GM21423 (cell line): ENCODE measurements around the gene PRDM10.
"Not testable (repeated sequence)": the region's sequence is repeated elsewhere in the genome, so short reads cannot be mapped to it uniquely, and the experiment has no call there.

ENCODE experiments used
- ATAC-seq: cut with Tn5 transposase; IDR thresholded peaks from one replicate; pipeline ENCODE4 v1.9.1; 2021; ENCODE audit warnings: mild to moderate bottlenecking, moderate library complexity; ENCODE audit not compliant: unreplicated experiment

Gene PRDM10

DNA sequence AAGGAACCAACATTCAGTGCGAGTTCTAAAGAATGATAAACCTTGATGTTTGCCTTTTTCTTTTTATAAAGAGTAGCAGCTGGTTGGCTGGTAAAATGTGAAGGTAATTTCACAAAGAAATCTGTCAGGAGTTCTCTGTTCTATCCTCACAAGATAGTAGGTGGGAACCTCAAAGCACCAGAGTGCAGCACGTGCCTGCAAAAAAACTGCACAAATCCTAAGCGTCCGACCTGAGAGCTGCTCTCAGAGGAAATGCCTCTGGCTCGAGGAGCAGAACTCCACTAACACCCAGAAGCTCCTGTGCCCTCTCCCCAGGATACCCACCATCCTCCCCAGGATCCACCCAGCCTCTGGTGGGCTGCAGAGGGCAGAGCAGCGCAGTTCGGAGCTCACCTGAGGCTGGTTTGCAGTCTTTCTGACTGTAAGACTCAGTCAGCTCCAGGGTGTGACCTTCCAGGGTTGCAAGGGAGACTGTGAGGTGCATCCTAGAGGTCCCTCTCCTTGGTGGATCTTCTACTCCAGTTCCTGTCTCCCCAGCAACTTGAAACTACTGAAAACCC is 23.5 kb downstream of the PRDM10 start:
- ATAC-seq, result no peak

DNA sequence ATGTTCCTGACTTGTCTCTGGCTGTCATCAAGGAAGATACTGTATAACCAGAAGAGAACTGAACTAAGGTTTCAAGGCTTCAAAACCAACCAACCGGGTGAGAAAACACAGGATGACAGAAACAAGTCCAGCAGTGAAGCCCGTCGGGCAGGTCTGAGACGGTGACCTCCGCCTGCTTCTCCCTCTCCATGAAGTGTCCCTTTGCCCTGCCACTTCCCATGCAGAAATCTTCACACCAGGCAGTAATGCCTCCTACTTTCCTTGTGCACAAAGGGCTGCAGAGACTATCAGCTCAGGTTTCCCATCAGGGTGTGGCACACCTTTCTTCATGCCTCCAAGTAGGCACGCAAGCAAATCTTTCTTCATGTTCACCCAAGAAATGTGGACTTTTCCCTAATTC is 24.2 kb downstream of the PRDM10 start:
- no peak for ATAC-seq

DNA sequence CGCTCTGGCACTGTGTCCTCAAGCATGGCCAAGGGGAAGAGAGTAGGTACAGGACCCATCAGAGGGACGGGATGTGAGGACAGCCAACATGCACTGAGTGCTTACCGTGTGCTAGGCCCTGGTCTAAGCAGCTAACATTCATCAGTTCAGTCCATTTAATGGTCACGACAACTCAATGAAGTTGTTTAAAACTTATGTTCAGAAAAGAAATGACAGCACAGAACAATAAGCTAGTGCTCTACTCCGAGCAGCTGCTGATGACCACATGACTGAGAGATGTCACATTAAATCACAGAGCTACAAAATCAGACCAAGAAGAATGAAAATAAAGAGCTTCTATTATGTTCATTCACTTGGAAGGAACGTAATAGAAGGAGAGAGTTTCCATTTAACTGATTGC is 26.3 kb downstream of the PRDM10 start:
- no peak for ATAC-seq

DNA sequence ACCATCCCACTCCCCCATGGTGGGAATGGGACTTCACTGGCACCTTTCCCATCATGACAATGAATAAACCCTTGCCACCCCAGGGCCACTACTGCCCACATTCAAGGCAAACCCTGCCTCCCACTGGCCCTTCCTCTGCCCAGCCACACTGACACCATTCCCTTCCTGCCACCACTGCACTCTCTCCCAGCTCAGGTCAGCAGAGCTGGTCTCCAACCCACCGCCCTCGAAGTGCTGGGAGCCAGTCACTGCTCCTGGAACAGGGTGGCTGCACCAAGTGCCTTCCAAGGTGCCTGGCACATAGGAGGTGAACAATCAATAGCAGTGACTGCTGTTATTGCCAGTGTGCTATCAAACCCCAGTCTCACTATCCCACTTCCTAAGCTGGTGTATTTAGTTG is 27.1 kb downstream of the PRDM10 start:
- no peak for ATAC-seq

- no peak for ATAC-seq
Measured at GRCh38 chr11:129974672-129975071, 28.0 kb downstream of the PRDM10 start.

- no peak for ATAC-seq
Measured at GRCh38 chr11:129974237-129974636, 28.4 kb downstream of the PRDM10 start.

DNA sequence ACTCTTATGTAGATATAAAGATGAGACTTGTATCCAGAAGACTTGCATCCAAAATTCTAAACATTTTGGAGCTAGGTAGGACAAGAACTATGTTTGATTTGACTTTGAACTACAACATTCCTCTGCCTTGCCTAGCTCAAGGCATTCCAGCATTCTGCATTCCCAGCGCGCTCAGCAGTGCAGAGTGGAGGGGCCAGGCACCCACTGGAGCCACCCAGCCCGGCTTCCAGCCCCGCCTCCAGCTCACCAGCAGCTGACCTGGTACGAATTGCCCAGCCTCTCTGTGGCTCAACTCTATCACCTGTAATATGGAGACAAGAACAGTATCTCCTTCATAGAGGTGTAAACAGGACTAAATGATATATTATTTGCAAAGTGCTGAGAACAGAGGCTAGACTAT is 28.8 kb downstream of the PRDM10 start:
- no peak for ATAC-seq

GRCh38 chr11:129973068-129973467 is 29.6 kb downstream of the PRDM10 start:
- peak; percentile 87 for ATAC-seq

DNA sequence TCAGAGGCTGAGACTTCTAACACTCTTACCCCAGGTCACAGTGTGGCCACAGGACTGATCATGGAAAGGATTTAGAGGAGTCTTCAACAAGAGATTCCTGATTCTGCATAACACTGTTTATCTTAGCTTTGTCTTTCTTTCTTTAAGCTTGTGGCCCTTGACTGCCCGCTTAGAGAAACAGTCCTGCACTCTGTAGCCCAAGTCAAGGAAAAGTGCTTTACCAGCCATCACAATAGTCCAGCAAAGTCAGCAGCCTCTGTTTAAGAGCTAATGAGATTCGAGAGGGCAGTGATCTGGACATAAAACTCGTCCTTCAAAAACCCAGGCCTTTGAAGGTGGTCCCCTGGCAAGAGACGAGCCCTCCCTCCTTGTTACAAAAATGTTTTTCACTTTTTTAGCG is 30.0 kb downstream of the PRDM10 start:
- ATAC-seq, result no peak

GRCh38 chr11:129971856-129972255 is 30.8 kb downstream of the PRDM10 start:
- not testable (repeated sequence) for ATAC-seq

DNA sequence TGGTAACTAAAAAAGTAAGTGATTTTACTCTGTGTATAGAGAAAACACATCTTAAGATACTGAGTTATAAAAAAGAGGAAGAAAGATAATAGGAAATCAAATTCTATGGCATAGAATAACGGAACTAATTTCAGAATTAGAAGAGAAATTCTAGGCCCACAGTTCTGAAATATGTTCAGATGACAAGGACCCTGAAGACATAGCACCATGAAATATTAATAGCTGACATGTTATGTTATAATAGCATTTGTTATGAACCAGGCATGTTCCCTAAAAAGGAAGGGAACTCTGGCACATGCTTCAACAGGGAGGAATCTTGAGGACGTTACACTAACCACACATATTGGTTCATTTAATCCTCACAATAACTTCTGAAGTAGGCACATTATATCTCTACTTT is 32.7 kb downstream of the PRDM10 start:
- ATAC-seq, result no peak

GRCh38 chr11:129968591-129969419 is 33.8 kb downstream of the PRDM10 start:
- ATAC-seq, result no peak

- no peak for ATAC-seq
Measured at GRCh38 chr11:129967996-129968395, 34.6 kb downstream of the PRDM10 start.

GRCh38 chr11:129965248-129965647 is 37.4 kb downstream of the PRDM10 start:
- no peak for ATAC-seq

DNA sequence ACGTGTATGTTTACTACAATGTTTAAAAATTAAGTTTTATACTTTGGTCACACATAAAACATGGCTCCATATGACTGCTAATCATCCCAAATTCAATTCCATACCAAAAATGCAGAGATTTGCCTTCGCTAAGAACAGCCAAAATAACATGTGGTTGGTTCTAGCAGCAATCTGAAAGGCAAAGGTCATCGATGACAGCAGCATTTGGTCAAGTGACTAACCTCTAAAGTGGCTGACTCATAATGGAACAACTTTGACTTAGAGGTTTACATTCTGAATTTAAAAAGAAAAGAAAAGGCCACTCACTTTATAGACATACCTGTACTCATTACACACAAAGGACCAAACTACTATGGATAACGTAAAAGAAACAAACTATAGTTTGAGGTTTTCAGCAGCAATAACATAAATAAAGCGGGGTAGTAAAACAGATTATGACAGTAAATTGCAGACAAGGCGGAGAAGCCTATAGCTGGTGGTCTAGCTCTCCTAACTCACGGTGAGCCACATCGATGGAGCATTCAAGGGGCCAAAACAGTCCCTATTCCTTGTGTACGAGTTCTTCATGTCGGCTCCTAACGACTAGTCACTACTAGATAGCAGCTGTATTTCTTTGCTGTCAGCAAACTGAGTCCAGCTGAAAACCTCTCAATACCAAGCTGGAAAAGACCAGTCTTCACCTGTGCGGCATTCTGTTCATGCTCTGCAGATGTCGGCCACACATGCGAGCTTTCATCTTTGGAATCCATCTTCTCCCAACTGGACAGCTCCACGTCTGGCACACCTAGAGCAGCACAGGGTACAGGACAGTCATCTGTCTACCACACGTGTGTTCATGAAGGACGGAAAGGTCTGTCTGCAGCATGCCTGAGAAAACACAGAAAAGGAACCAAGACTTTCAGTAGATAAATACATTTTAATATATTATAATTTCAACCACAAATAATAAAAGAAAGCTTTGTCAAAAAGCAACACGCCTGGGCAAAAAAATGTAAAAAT is 42.1 kb downstream of the PRDM10 start:
- peak; percentile 78 for ATAC-seq

GRCh38 chr11:129959687-129960086 is 42.9 kb downstream of the PRDM10 start:
- no peak for ATAC-seq

GRCh38 chr11:129955282-129955681 is 47.4 kb downstream of the PRDM10 start:
- ATAC-seq, result no peak

DNA sequence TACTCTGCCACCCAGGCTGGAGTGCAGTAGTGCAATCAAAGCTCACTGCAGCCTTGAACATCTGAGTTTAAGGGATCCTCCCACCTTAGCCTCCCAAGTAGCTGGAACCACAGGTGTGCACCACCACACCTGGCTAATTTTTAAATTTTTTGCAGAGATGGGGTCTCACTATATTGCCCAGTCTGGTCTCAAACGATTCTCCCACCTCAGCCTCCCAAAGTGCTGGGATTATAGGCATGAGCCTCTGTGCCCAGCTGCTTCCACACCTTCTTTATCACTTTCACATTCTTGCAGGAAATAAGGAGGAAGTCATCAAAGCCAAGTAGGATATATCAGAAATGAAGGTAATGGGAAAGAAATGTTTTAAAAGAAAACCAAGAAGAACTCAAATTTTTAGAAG is 47.9 kb downstream of the PRDM10 start:
- ATAC-seq, result not testable (repeated sequence)

GRCh38 chr11:129951866-129952262 is 50.8 kb downstream of the PRDM10 start:
- no peak for ATAC-seq

GRCh38 chr11:129951201-129951865 is 51.3 kb downstream of the PRDM10 start:
- no peak for ATAC-seq
